Activated CD4-positive, alpha-beta T cell treated with anti-CD3 and anti-CD28 coated beads, Interleukin-2, Interleukin-4, amounts not matched to agents 100 ng/mL and 50 ng/mL, durations not matched to agents 16 hours and 8 hours (primary cell): ENCODE measurements around the gene TPST2.

ENCODE experiments used
- DNase-seq: peaks from one replicate; pipeline ENCODE4 v3.0.0-alpha.2; 2020; ENCODE audit warnings: low spot score

Gene TPST2

GRCh38 chr22:26580240-26580962 lies 9.5 kb downstream of the TPST2 start:
- no peak for DNase-seq

GRCh38 chr22:26579331-26579886 lies 10.5 kb downstream of the TPST2 start:
- DNase-seq = peak; percentile 39

- DNase-seq = no peak
Observed at GRCh38 chr22:26577081-26577480, 12.9 kb downstream of the TPST2 start.

- no peak for DNase-seq
Observed at GRCh38 chr22:26576026-26576680, 13.8 kb downstream of the TPST2 start.

- DNase-seq = no peak
Observed at GRCh38 chr22:26574001-26574723, 15.8 kb downstream of the TPST2 start.

- no peak for DNase-seq
Observed at GRCh38 chr22:26573026-26573662, 16.8 kb downstream of the TPST2 start.

GRCh38 chr22:26570864-26571525 lies 18.9 kb downstream of the TPST2 start:
- DNase-seq = no peak

GRCh38 chr22:26570115-26570514 lies 19.8 kb downstream of the TPST2 start:
- DNase-seq = no peak

GRCh38 chr22:26568207-26568706 lies 21.7 kb downstream of the TPST2 start:
- DNase-seq = no peak

GRCh38 chr22:26567610-26568009 lies 22.3 kb downstream of the TPST2 start:
- DNase-seq = no peak

GRCh38 chr22:26566994-26567393 lies 22.9 kb downstream of the TPST2 start:
- DNase-seq = no peak

GRCh38 chr22:26565889-26566288 lies 24.0 kb downstream of the TPST2 start:
- DNase-seq = no peak

- no peak for DNase-seq
Observed at GRCh38 chr22:26565181-26565580, 24.8 kb downstream of the TPST2 start.

GRCh38 chr22:26564672-26565071 lies 25.3 kb downstream of the TPST2 start:
- DNase-seq = no peak

- DNase-seq = no peak
Observed at GRCh38 chr22:26564181-26564580, 25.8 kb downstream of the TPST2 start.

- no peak for DNase-seq
Observed at GRCh38 chr22:26563022-26563421, 26.9 kb downstream of the TPST2 start.

- DNase-seq = no peak
Observed at GRCh38 chr22:26561756-26562417, 28.0 kb downstream of the TPST2 start.

GRCh38 chr22:26559961-26560575 lies 29.9 kb downstream of the TPST2 start:
- no peak for DNase-seq

- no peak for DNase-seq
Observed at GRCh38 chr22:26558248-26558895, 31.6 kb downstream of the TPST2 start.

- DNase-seq = no peak
Observed at GRCh38 chr22:26556904-26557303, 33.0 kb downstream of the TPST2 start.
